ENCODE measurements around the gene P2RY2. TPM values are rescaled to one million over a fixed set of nuclear protein-coding genes. Genes with fewer than 3 reads are reported as not detected.

P2RY2 gene
- total RNA-seq, 1 experiment from 2014 or later, result 0.26 TPM

GRCh38 chr11:73229896-73230875 lies 12.1 kb downstream of the P2RY2 start:
- WGBS (ENCODE audit: extremely low coverage, insufficient read length, low lambda C conversion rate), result no CpG with 5 or more reads among the region's 16 CpGs
- no peak overlapping the region for H2AK5ac ChIP-seq (ENCODE audit: insufficient read length, low read length)
- H3K9me3 ChIP-seq (ENCODE audit: control insufficient read depth, low read depth, low read length), result no peaks in the 10 kb centered on the region
- no peak overlapping the region for H3K27ac ChIP-seq (ENCODE audit: insufficient read length, low read depth, low read length)
- no peak overlapping the region for H4K8ac ChIP-seq (replicated peaks; ENCODE audit: insufficient read length, low read depth, low read length)
- H2BK20ac ChIP-seq (ENCODE audit: low read depth, low read length, poor library complexity, severe bottlenecking), result no peak overlapping the region
- no peaks in the 10 kb centered on the region for H3K9me3 Mint-ChIP-seq
- H2BK5ac ChIP-seq (ENCODE audit: insufficient read length, low read length), result no peak overlapping the region
- H3K9ac ChIP-seq (ENCODE audit: extremely low read depth, insufficient read length, low read length), result no peak overlapping the region
- H2BK120ac ChIP-seq (ENCODE audit: low read depth, low read length, poor library complexity, severe bottlenecking), result no peak overlapping the region
- peak overlapping the region in 1 of 3 experiments; percentile 79; a peak in 2 of 7 replicates for H3K27ac Mint-ChIP-seq
- no peak overlapping the region for H3T11ph ChIP-seq (ENCODE audit: low read length)
- peaks cover 3% of the 10 kb centered on the region for H3K23me2 ChIP-seq (ENCODE audit: insufficient read length, low read depth, low read length, poor library complexity, severe bottlenecking)
- no peak overlapping the region for H3K4ac ChIP-seq (ENCODE audit: low read depth, low read length)
- no peaks in the 10 kb centered on the region for H4K20me1 ChIP-seq (ENCODE audit: control insufficient read depth, insufficient read depth, insufficient read length)
- H2AFZ ChIP-seq (ENCODE audit: low read length), result no peak overlapping the region
- H3K79me1 ChIP-seq (ENCODE audit: insufficient read depth, low read depth, low read length, poor library complexity, severe bottlenecking), result no peaks in the 10 kb centered on the region
- H2BK15ac ChIP-seq (ENCODE audit: low read depth, low read length), result no peak overlapping the region
- no peaks in the 10 kb centered on the region for H3K36me3 Mint-ChIP-seq (ENCODE audit: insufficient read depth in 1 of 3, low read depth in 3 of 3)
- H3K18ac ChIP-seq (ENCODE audit: insufficient read length, low read depth, low read length), result no peak overlapping the region
- H3K56ac ChIP-seq (ENCODE audit: insufficient read length, low read depth, low read length), result no peak overlapping the region
- peaks cover 13% of the 10 kb centered on the region; the same call in 1 of the 2 replicates for H3K4me1 ChIP-seq (ENCODE audit: insufficient read depth, low read length)
- no peak overlapping the region for H4K5ac ChIP-seq (ENCODE audit: insufficient read length, low read depth, low read length)
- no peak overlapping the region for H2BK12ac ChIP-seq (ENCODE audit: insufficient read length, low read depth, low read length)
- H3K27me3 Mint-ChIP-seq (ENCODE audit: low read depth), result peaks cover 3% of the 10 kb centered on the region
- peaks cover 25 to 29% of the 10 kb centered on the region in 2 experiments for H3K4me1 Mint-ChIP-seq
- peak; percentile 24 for DNase-seq
- H3K23ac ChIP-seq (ENCODE audit: insufficient read length, low read depth, low read length), result no peak overlapping the region
- H3K14ac ChIP-seq (ENCODE audit: insufficient read depth, low read length), result no peak overlapping the region; the same call in 1 of the 2 replicates
- H3K27me3 ChIP-seq (ENCODE audit: insufficient read depth, low read length), result no peaks in the 10 kb centered on the region
- H3K4me2 ChIP-seq (ENCODE audit: insufficient read depth, insufficient read length, low read length), result no peak overlapping the region
- no peak overlapping the region for H3K4me3 Mint-ChIP-seq
- no peaks in the 10 kb centered on the region for H3K79me2 ChIP-seq (ENCODE audit: insufficient read depth, low read length)
- TF ChIP-seq CTCF (conservative IDR thresholded peaks at IDR 0.05), result no peak
- no peak overlapping the region for H4K91ac ChIP-seq (ENCODE audit: insufficient read length, low read depth, low read length)
